CD4-positive, alpha-beta T cell treated with Interferon alpha-2 for 1 hour (primary cell): ENCODE data around the gene BRINP3.

Source experiments
- DNase-seq, 2 donors: peaks; one replicate each; pipeline ENCODE4 v3.0.0-alpha.2; 2020 to 2022

Gene BRINP3

DNA sequence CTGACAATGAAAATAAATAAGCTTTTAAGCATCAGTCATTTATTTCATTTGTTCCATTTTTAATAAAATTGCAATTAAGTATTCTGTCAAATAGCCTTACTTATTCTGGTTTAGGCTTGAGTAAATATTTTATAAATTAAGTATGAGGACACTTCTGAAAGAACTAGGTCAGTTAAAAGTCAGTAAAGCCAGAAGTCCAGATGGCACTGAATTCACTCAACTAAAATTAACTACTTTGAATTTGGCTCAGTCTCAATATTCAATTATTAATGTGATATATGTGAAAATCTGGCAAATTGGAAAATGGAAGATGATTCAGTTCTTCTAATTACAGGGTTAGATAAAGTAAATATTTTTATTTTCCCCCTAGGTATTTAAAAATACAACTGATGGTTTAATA, 174.2 kb downstream of the BRINP3 start:
- DNase-seq = no peak

DNA sequence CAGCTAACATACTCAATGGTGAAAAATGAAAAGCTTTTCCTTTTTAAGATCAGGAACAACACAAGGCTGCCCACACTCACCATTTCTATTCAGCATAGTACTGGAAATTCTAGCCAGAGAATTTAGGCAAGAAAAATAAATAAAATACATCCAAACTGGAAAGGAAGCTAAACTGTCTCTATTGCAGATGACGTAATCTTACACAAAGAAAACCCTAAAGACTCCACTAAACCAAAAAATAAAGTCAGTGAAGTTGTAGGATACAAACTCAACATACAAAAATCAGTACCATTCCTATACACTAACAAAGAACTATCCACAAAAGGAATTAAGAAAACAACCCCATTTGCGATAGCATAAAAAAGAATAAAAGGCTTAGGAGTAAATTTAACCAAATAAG, 181.2 kb downstream of the BRINP3 start:
- DNase-seq = no peak

DNA sequence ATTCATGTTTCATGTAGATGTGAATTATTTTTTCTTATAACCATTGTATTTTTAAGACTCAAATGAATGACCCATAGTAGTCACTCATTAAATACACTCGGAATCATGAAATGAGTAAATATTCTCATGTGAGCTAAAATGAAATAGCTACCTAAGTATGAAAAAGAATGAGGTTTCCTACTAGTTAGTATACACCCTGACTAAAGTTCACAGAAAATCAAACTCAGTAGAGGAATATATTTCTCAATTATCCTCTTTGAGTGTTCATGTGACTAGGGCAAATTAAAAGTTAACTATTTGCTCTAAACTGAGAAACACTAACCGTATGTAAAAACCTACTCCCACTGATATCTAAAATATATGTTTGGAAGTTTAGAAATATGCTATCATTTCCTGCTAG, 187.8 kb downstream of the BRINP3 start:
- DNase-seq = no peak

DNA sequence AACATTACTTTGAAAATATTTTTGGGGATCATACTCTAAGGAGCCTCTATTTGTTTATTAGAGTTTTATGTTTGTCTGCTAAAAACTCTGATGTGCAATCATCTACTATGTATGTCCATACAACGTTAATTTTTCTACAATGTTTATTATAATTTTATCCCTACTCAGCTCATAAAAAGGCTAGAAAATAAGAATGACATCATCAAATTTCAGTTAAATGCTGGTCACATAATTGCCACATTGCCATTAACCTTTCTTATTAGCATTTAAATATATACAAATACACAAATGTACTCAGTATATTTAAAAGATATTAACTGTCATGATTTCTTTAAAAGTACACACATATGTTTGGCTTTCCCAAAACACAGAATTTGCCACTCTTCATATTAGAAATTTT, 191.6 kb downstream of the BRINP3 start:
- no peak for DNase-seq

DNA sequence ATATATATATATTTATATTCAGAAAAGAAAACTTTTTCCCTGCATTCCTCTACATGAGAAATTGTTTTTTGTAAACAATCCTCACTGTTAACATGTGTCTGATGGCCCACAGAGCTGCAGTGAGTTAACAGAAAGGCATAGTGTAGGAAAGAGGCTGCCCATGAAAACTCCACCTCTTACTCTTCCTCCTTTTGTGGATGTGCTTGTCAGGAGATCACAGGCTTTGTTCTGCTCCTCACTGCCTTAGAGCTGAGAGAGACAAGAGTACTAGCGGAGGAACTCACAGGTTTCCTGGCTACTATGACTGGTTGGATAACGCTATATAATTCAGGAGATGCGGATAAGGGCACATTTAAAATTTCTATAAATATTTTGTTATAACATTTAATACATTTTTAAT, 200.6 kb downstream of the BRINP3 start:
- DNase-seq = no peak

DNA sequence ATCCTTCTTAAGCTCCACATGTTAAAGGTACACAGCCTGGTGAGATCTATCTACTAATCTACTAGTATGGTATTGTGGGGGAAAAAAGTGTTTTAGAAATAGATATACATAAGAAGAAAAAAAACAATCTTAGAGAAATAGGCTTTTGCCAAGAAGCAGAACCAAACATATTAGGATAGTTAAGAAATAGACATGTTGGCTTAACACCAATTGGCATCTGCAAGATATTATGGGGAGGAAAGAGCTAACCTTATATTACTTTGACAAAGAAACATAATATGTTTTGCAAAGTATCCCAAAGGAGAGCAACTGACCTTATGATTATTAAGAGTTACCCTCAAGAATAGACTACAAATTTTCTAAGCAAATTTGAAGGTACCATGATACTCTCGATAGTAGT, 202.9 kb downstream of the BRINP3 start:
- DNase-seq = no peak

DNA sequence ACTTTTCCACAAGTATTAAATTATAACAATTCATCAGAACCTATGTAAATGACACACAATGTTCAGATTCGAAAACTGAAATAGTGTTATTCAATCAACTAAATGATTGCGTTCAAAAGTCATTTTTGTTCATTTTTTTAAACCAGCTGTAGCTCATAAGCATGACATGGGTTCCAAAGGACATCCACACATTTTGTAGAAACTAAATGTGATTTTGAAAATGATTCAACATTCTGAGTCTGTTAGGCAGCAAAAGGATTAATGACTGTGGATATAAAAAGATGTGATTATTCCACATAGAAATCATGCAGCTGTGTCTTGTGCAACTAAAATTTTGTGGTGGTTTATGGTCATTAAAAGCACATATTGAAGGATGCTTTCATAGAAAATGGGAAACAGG, 204.5 kb downstream of the BRINP3 start:
- DNase-seq = no peak

DNA sequence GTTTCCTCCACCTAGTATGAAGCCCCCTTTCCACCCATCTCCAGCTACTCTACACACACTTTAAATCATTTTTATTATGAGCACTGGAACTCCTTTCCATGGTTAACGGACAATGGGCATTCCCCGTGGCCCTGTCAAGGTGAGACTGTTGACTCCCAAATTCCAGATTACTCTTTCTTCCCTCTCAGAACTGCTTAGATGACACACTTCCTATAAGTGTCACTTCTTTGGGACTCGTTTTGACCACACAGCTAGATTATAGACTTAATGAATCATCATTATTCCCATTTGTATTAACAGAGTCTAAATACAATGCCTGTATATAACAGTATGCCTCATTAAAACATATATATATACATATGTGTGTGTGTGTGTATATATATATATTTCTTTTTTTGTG, 215.1 kb downstream of the BRINP3 start:
- DNase-seq = no peak

DNA sequence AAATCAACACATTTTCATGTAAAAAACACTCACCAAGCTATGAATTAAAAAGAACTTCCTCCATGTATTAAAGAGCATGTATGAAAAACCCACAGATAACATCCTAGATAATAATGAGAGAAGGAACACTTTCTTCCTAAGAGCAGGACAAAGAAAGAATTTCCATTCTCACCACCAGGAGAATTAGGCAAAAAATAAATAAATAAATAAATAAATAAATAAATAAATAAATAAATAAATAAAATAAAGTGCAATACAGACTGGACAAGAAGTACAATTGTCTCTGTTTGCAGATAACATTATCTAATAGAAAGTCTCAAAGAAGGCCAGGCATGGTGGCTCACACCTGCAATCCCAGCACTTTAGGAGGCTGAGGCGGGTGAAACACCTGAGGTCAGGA, 218.2 kb downstream of the BRINP3 start:
- no peak for DNase-seq

DNA sequence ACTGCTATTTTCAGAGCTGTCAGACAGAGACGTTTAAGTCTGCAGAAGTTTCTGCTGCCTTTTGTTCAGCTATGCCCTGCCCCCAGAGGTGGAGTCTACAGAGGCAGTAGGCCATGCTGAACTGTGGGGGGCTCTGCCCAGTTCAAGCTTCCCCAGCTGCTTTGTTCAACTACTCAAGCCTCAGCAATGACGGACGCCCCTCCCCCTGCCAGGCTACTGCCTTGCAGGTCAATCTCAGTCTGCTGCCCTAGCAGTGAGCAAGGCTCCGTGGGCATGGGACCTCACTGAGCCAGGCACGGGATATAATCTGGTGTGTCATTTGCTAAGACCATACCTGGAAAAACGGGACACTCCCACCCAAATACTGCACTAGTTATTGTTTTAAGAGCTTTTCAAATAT, 219.7 kb downstream of the BRINP3 start:
- no peak for DNase-seq

DNA sequence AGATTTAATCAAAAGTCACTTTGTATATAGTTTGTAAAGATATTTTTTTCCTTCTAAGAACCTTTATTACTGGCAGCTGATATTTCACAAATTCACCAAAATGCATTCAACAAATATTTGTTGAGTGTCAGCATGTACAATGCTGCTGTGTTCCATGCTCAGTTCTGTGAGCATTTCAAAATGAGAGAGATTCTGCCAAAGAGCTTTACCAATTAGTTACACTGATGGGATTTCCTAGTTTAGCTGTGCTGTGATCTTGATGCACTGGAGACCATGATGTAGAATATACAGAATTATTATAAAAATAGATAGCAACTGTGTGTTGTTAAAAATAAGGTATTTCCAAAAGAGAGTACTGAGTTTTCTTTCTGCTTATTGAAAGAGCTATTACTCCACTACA, 225.6 kb downstream of the BRINP3 start:
- no peak for DNase-seq

DNA sequence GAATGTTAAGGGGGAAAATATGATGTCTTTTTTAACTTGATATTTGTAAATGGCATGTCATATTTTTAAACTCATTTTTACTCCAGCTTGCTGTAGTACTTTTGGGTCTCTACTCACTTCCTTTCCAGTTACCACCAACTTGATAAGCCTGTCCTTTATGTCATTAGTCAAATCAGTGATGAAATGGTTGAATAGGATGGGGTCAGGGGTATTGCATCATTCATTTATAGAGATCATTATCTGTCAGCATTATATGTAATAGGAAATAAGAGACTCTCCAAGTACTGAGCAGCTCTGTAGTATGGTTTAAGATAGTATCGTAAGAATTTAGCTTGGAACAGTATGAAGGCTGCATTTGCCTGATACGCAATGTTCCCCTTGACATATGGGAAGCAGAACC, 227.3 kb downstream of the BRINP3 start:
- no peak for DNase-seq

DNA sequence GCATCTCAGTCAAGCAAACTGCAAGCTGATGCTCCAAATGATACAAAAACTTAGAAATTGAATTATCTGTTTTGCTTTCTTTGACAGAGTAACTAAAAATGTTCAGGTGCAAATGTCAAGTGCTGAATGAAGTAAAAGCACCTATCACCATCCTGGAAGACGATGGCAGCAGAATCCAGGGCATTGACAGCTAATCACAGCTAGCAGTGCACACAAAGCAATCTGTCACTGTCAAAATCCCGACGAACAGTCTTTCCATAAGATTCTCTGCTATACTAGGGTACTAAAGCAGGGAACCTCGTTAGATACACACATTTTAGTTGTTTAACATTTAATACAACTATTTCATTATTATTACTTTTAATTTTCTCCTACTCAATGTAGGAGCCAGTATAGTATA, 233.3 kb downstream of the BRINP3 start:
- DNase-seq = no peak

DNA sequence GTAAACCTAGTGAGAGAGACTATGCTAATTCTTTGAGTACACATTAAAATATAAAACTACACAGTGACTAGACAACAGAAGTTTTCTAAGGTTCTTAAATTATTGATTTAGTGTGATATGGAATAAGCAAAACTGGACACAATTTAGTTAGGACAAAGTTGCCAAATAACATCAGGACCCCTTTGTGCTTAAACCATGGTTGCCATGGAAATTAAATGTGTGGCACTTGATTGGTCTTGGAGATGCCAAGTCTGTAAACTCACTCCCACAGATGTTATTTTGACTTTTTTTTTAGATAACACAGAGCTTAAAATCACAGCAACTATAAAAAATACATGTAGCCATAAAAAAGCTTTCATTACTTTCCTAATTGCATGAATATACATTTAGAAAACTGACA, 234.6 kb downstream of the BRINP3 start:
- no peak for DNase-seq

DNA sequence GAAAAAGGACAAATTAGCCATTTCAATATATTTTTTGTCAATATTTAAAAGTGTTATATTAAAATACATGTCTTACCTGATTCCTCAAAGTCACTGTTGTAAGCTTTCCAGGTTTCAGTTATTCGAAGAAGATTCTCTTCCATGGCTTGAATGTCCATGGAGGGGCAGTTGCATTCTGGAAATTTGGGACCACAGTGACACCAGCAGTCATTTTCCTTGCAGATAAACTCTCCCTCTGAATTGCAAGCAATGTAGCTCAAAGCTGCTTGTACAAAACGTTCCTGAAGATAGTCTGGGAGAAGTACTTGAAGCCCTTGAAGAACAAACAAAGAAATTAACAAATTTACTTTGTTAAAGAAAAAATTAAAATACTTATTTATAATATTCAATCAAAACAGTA, 251.7 kb downstream of the BRINP3 start:
- DNase-seq = no peak

DNA sequence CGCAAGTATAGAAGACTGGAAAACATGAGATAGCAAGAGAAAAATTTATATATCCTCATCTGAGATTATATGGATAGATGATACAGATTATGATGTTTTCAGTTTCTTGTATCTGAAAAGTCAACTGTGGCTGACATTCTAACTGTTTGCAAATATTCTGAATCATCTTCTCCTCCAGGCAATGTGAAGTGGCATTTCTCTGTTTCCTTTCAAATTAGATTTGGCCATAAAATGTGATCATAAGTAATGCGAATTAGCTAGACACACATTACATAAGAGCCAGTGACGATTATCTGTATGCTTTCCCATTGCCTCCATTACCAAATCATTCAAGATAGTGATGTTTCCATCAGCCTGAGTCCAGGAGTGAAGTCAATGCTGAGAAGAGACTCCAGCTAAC, 265.2 kb downstream of the BRINP3 start:
- DNase-seq = no peak

DNA sequence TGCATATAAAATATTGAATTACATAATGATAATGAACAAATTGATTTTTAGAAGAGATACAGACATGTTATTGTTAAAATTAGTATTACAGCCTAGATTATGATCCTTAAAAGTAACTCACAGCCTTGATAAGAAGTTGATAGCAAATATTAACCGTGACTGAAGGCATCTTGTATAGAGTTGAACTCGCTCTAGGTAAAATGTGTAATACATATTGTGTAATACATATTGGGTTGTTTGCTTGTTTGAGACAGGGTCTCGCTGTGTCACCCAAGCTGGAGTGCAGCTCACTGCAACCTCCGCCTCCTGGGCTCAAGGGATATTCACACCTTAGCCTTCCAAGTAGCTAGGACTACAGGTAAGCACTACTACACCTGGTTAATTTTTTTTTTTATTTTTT, 269.9 kb downstream of the BRINP3 start:
- DNase-seq = no peak

DNA sequence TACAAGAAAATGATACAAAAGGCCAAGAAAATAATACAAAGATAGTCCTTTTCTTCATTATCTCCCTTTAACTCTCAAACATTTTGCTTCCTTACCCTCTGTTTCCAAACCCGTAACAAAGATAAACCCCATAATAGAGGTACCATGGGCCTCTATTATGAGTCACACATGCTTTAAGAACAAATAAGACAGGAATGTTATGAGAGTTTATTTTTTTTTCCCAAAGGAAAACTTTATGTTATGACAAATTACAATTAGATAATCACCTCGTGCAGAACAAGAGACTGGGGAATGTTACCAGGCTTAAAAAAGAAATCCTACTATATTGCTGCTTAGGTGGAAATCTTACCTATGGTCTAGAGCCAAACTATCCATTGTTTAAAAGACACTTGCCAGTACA, 272.0 kb downstream of the BRINP3 start:
- no peak for DNase-seq

DNA sequence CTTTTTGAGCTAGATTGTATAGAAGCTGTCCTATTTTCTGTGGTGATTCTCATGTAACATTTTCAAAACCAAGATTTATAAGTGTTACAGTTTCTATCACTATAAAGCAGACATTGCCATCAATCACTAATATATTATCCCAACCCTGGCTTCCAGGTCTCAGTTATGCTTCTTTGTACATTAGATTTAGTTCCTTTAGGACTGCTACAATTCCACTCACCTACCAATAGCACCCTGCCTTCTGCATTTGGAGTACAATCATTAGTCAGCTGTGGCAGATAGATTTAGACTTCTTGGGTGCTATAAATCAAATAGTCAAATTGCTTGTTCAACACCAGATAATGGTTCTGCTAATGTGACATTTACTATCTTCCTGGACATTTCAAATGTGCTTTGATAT, 281.6 kb downstream of the BRINP3 start:
- no peak for DNase-seq

DNA sequence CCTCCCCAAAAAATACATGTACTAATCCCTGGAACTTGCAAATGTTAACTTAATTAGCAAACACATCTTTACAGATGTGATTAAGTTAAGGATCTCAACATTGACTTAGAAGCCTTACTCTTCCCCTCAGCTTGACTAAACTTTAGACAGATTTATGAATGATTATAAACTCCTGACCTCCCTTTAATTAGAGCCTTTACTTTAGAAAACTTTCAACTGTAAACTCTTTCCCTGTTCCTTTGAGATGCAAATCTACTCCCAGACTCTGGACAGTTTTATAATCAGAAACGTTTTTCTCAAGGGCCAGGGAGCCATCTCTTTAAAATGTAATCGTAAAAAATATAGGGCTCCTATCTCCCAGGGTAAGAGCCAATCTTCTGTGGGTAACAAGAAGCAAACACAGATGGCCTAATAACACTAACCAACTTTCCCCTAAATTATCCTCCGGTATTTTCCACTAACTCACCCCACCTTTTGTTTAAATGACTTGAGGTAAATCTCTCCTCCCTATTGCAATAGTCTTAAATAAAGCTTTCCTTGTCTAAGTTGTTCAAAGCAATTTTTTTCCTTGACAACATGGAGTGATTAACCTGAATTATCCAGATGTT, 284.1 kb downstream of the BRINP3 start:
- no peak for DNase-seq

DNA sequence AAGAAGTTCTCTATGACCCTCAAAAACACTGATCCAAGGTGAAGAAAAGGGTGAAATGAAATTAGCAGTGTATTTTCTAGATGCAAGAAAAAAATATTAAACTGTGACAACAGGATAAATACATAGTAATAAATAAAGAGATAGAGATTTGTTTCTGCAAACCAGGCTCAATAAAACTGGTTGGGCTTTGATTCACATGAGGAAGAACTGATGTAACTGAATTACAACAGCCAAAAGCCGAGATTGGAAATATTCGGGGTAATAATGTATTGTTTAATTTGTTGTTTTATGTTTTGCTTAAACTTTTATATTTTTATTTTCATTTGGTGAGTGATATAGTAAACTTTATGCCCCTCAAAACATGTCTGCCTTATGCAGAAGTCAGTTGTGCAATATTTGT, 285.0 kb downstream of the BRINP3 start:
- no peak for DNase-seq

DNA sequence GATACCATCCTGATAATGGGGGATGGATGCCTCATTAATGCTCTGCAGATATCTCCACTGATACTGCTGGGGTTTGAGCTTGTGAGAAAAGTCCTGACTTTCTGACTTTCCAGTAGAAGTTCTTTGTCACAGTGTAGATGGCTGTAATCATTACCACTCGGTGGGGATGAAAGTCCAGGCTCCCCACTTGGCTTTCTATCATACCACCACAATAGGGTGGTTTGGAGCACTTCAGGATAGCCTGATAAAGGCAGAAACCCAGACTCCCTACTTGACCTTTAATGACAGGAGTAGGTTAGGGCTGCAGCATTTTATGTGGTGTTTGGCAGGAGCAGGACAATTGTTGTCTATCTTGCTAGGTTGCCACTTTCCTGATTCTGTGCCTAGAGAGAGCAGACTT, 294.1 kb downstream of the BRINP3 start:
- no peak for DNase-seq

DNA sequence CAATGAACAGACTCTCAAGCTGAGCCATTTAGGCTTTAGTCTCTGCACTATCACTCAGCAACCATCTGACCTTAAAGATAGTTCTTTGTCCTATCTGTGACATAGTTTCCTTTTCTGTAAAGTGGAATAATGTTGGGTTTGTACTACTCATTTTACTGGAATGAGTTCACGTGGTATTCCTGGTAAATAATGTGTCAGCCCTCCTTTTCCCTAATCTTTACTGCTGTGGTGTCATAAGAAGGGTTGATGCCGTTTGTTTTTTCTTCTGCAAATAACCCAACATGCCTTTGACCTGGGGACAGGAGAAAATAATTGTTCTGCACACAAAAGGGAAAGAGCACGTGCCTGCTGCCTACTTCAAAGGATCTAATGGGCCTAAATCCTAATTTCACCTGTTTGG, 297.8 kb downstream of the BRINP3 start:
- no peak for DNase-seq

DNA sequence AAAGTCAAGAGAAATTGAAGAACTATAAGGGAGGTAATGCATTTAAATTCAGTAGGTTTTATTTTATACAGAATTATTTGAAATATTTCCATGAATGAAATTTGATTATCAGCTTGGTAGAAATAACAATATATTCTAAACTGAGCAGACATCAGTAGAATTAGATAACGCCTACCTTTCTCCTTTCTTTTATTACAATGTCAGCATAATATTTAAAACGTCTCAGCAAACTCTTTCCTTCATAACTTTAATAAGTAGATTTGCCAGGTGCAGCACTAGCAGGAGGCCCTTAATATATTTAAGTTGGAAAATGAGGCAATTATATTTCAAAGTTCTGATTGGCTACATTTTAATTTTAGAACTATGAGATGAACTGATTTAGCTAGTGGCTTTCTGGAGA, 298.8 kb downstream of the BRINP3 start:
- no peak for DNase-seq

DNA sequence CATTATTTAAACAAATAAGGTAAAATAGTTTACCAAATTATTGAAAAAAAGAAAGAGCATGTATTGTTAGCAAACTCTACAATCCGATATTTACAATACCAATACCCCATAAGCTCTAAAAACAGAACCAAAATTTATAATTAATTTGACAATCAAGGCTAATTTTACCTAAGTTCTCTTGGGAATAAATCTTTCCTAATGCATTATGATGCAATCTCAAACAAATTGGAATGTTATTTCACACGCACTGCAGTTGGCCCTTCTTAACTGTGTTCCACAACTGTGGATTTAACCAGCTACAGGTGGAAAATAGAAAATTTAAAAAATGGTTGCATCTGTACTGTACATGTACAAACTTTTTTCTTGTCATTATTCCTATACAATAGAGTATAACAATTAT, 300.1 kb downstream of the BRINP3 start:
- no peak for DNase-seq

DNA sequence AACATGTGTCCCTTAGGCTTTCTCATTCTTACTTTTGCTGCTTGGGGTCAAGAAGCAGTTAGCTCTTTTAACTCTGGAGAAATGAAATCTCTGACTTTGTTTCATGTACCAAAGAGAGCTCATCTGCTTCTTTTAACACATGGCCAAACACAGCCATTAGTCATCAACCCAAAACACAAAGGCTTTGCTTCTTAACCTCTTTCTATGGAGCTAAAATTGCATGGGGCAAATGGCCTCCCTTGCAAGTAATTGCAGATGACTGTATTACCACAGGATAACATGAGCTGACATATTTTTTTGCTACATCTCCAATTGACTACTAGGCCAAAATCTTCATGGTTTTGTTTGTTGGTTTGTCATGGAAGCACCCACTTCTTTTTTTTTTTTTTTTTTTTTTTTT, 300.9 kb downstream of the BRINP3 start:
- no peak for DNase-seq
